Endothelial cell of umbilical vein (primary cell): ENCODE data around the gene INPP5B. TPM values are rescaled to one million over a fixed set of nuclear protein-coding genes. Genes with fewer than 3 reads are reported as not detected.
A peak's percentile ranks its signal among the peaks of the same experiment; 100 is the strongest.

Experiments
- BruUV-seq: library from RNA; stranded (reverse); fragments of 400-500 nt; replicated peaks from 2 replicates; lab custom pipeline; 2021; lab: Mats Ljungman, UMichigan
- CTCF ChIA-PET: fragments of 300-600, 350-600 bp; sonication (Branson Sonifier 250); formaldehyde crosslinking; loops from one replicate; lab custom pipeline; 2021; ENCODE audit warnings: antibody characterized with exemption, inconsistent platforms; lab: Charles Lee
- POLR2A ChIA-PET: fragments of 300-600, 350-600 bp; sonication (Branson Sonifier 250); formaldehyde crosslinking; loops from one replicate; lab custom pipeline; 2021; ENCODE audit warnings: antibody characterized with exemption, inconsistent platforms; lab: Charles Lee
- DNase-seq: peaks from one replicate; pipeline ENCODE4 v3.0.0-alpha.2; 2011; ENCODE audit warnings: low read depth, low spot score
- FAIRE-seq: peaks from 2 replicates; lab custom pipeline; 2011; peaks lifted over from hg19 to GRCh38; lab: Jason Lieb, UNC
- H2AFZ ChIP-seq: 2 replicates; pipeline ENCODE4 v1.6.0; 2012; ENCODE audit warnings: low read depth, low read length, control low read depth, inconsistent platforms
- H3K27ac ChIP-seq: 2 replicates; pipeline ENCODE4 v1.5.1; 2011; ENCODE audit warnings: low read depth, mild to moderate bottlenecking, control low read depth, low read length, moderate library complexity; ENCODE audit not compliant: insufficient read depth
- H3K27me3 ChIP-seq, 2 experiments: 2 replicates each; pipeline versions ENCODE4 v1.6.0 to v1.6.1; 2011; ENCODE audit warnings: low read length in 2 of 2, mixed read lengths in 1 of 2; ENCODE audit not compliant: control insufficient read depth in 2 of 2, insufficient read depth in 2 of 2
- H3K36me3 ChIP-seq, 2 experiments: 2 replicates in 1 of 2; 3 replicates in 1 of 2; pipeline ENCODE4 v1.5.1; 2011; ENCODE audit warnings: low read length in 2 of 2, mild to moderate bottlenecking in 1 of 2, moderate library complexity in 1 of 2; ENCODE audit not compliant: control insufficient read depth in 2 of 2, insufficient read depth in 2 of 2; ENCODE audit errors: extremely low read depth in 1 of 2
- H3K4me1 ChIP-seq: 3 replicates; pipeline ENCODE4 v1.5.1; 2011; ENCODE audit warnings: mild to moderate bottlenecking, low read length; ENCODE audit not compliant: control insufficient read depth, insufficient read depth; ENCODE audit errors: extremely low read depth
- H3K4me2 ChIP-seq: 2 replicates; pipeline ENCODE4 v1.6.1; 2011; ENCODE audit warnings: low read length, control low read depth, mixed read lengths; ENCODE audit not compliant: insufficient read depth
- H3K4me3 ChIP-seq, 3 experiments: fragments of 200-600 bp in 1 of 3; sonication (generic), shearing (Covaris generic) in 1 of 3; replicated peaks in 1 of 3; 2 replicates each; pipeline ENCODE4 v1.5.1; 2011 to 2016; ENCODE audit warnings: control low read depth in 3 of 3, low read length in 3 of 3, mild to moderate bottlenecking in 2 of 3, inconsistent platforms in 1 of 3, low read depth in 1 of 3, moderate library complexity in 1 of 3; ENCODE audit not compliant: insufficient read depth in 1 of 3
- H3K79me2 ChIP-seq: 2 replicates; pipeline ENCODE4 v1.6.0; 2012; ENCODE audit warnings: low read length, inconsistent platforms; ENCODE audit not compliant: control insufficient read depth, insufficient read depth
- H3K9ac ChIP-seq: replicated peaks from 2 replicates; pipeline ENCODE3; 2011; ENCODE audit warnings: low read length, control low read depth; ENCODE audit not compliant: insufficient read depth; ENCODE audit errors: extremely low read depth
- H3K9me1 ChIP-seq: replicated peaks from 3 replicates; pipeline ENCODE4 v1.6.0; 2011; ENCODE audit warnings: mild to moderate bottlenecking, low read length; ENCODE audit not compliant: control insufficient read depth, insufficient read depth; ENCODE audit errors: extremely low read depth
- H3K9me3 ChIP-seq: replicated peaks from 2 replicates; pipeline ENCODE4 v1.5.1; 2012; ENCODE audit warnings: low read length, inconsistent platforms; ENCODE audit not compliant: control insufficient read depth, insufficient read depth
- H4K20me1 ChIP-seq: replicated peaks from 2 replicates; pipeline ENCODE3; 2011; ENCODE audit warnings: mild to moderate bottlenecking, low read length; ENCODE audit not compliant: control insufficient read depth, insufficient read depth; ENCODE audit errors: extremely low read depth
- CTCF ChIP-seq, 2 donors: IDR thresholded peaks; 1 replicate in 1 of 2; 2 replicates in 1 of 2; pipeline ENCODE4 v1.5.1; 2011; ENCODE audit warnings: low read length in 2 of 2, mild to moderate bottlenecking in 2 of 2, moderate library complexity in 2 of 2, control low read depth in 1 of 2, inconsistent platforms in 1 of 2, low read depth in 1 of 2; ENCODE audit not compliant: insufficient read depth in 1 of 2; ENCODE audit errors: extremely low read depth in 1 of 2
- FOS ChIP-seq: IDR thresholded peaks from 2 replicates; pipeline ENCODE4 v1.6.1; 2011; ENCODE audit warnings: mild to moderate bottlenecking, low read length, moderate library complexity, borderline replicate concordance; ENCODE audit not compliant: insufficient read depth
- JUN ChIP-seq: IDR thresholded peaks from 2 replicates; pipeline ENCODE4 v1.6.1; 2011; ENCODE audit warnings: borderline replicate concordance, low read depth; ENCODE audit not compliant: insufficient read length, insufficient read depth
- dilution Hi-C: fragments of 300-500 bp; cut with MboI; formaldehyde crosslinking; loops from one replicate; pipeline ENCODE4 v1.15.0; 2019; ENCODE audit warnings: low sequenced_read_pairs; ENCODE audit not compliant: extremely low pct_ligation_motif_present
- intact Hi-C: fragments of 100-400 bp; cut with micrococcal nuclease; formaldehyde crosslinking; loops from one replicate; pipeline ENCODE4 v1.10.0; 2022
- polyA plus RNA-seq, 4 experiments: library from polyadenylated mRNA; depleted of rRNA in 3 of 4; stranded (reverse) in 3 of 4; unstranded in 1 of 4; fragments of >200 nt; gene quantifications; 2 replicates each; pipeline versions ENCODE4 v1.2.1 to v1.2.3, GENCODE V29; 2011 to 2012; ENCODE audit warnings: missing spikeins in 1 of 4
- total RNA-seq: library from RNA; stranded (reverse); gene quantifications from 2 replicates; pipeline ENCODE4 v1.2.3, GENCODE V29; 2021

Gene INPP5B
- total and polyA plus RNA-seq, 2 donors (not counting 3 experiments of a cell fraction or from before 2014, with no cell fraction given), result 7.4 to 14.7 TPM

- no peaks in the 10 kb centered on the region for H3K9me1 ChIP-seq
- BruUV-seq, result no TSS peak
- peaks cover 0 to 9% of the 10 kb centered on the region in 2 experiments for H3K36me3 ChIP-seq
- H3K27me3 ChIP-seq, result no peaks in the 10 kb centered on the region
- intact Hi-C loops (loop anchor here (10.0 kb wide), 1 partner anchor 391 kb away; the partner anchor contains the start of gene ZC3H12A), dilution Hi-C loops (no loop called here)
- H3K4me3 ChIP-seq, result no peak overlapping the region
- no peaks in the 10 kb centered on the region for H3K4me1 ChIP-seq
- no peaks in the 10 kb centered on the region for H3K79me2 ChIP-seq
- no peak overlapping the region for H2AFZ ChIP-seq
- H3K9me3 ChIP-seq, result no peaks in the 10 kb centered on the region
- FAIRE-seq (peak; percentile 46), DNase-seq (no peak)
- no peak overlapping the region for H3K27ac ChIP-seq
- no peak overlapping the region for H3K4me2 ChIP-seq
- TF ChIP-seq FOS (peak; percentile 11), CTCF (IDR thresholded peaks at IDR 0.05; ENCODE audit: extremely low read depth in 1 of 2, insufficient read depth in 1 of 2, low read depth in 1 of 2, low read length in 2 of 2) (no peak)
- no peaks in the 10 kb centered on the region for H4K20me1 ChIP-seq
- CTCF ChIA-PET, result no interaction called here
- no peak overlapping the region for H3K9ac ChIP-seq
- POLR2A ChIA-PET, result no interaction called here
Measured at GRCh38 chr1:37865348-37866120, 81.3 kb downstream of the INPP5B start.

DNA sequence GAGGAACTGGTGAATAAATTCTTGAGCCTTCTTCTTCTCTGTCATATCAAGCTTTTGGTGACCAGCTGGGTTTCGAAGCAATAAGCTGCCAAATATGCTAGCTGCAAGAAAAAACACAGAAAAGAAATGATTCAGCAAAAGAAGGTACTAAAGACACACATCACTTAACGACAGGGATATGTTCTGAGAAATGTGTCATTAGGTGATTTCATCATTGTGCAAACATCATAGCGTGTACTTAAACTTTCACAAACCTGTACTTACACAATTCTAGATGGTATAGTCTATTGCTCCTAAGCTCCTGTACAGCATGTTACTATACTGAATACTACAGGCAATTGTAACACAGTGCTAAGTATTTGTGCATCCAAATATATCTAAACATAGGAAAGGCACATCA is 84.5 kb downstream of the INPP5B start:
- Histone ChIP-seq H3K9me3 (no peaks in the 10 kb centered on the region), H3K4me3 (no peak overlapping the region), H3K4me1 (peaks cover 11% of the 10 kb centered on the region), H3K27me3 (no peaks in the 10 kb centered on the region), H3K27ac (no peak overlapping the region), H3K9ac (no peak overlapping the region), H3K9me1 (no peaks in the 10 kb centered on the region), H2AFZ (no peak overlapping the region), H3K4me2 (no peak overlapping the region), H3K36me3 (peaks cover 1 to 7% of the 10 kb centered on the region in 2 experiments), H3K79me2 (peaks cover 16% of the 10 kb centered on the region), H4K20me1 (no peaks in the 10 kb centered on the region)
- no peak for TF ChIP-seq JUN
- no peak for DNase-seq
- FAIRE-seq, result no peak
- intact Hi-C loops, result loop anchor here (10.0 kb wide), 1 partner anchor 388 kb away; the partner anchor contains the start of gene ZC3H12A
- ChIA-PET POLR2A (no interaction called here), CTCF (interaction anchor here (0.8 kb wide), 1 partner anchor 17 kb away, joined by 3 read pairs; no protein-coding TSS in a partner anchor)
- no TSS peak for BruUV-seq
- dilution Hi-C loops, result no loop called here
